ENCODE measurements around the gene MTCL3.

DNA sequence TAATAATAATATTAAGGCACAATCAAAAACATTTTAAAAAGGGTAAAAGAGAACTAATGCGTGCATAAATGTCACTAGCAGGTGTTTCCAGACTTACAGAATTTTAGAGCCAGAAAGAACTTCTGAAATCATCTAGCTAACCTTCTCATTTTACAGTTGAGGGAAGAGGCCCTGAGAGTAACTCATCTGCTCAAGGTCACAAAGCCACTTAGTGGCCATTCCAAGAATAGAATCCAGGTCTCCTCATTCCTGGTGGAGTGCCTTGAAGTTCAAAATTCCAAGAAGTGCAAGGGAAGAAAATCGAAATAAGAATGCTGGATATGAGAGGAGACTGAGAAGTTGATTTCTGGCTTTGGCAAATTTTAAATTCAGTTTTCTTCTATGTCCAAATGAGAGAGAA, 56.8 kb downstream of the MTCL3 start:
- TF ChIP-seq CTCF (IDR thresholded peaks at IDR 0.05; ENCODE audit: borderline replicate concordance, extremely low read depth, low read length, poor library complexity, severe bottlenecking) (no peak), EZH2 (IDR thresholded peaks at IDR 0.05; ENCODE audit: borderline replicate concordance, low read depth, low read length, severe bottlenecking) (no peak)
